Epithelial cell of proximal tubule (primary cell): Measurements from ENCODE around the gene ATP6V1B1. TPM values are rescaled to one million over a fixed set of nuclear protein-coding genes. Genes with fewer than 3 reads are reported as not detected.

ENCODE experiments used
- DNase-seq: peaks from one replicate; pipeline ENCODE4 v3.0.0-alpha.2; 2011; ENCODE audit warnings: low read depth
- H3K4me3 ChIP-seq: 2 replicates; pipeline ENCODE4 v1.5.1; 2011; ENCODE audit warnings: low read depth, mild to moderate bottlenecking, low read length
- total RNA-seq: library from RNA; depleted of rRNA; stranded (reverse); fragments of >200 nt; gene quantifications from 2 replicates; pipeline ENCODE4 v1.2.3, GENCODE V29; 2015
- TF ChIP-seq, protein P1 (sequence below): conservative IDR thresholded peaks from 2 replicates; pipeline ENCODE4 v1.5.1; 2012; ENCODE audit warnings: low read depth, mild to moderate bottlenecking, low read length

ATP6V1B1 gene
- total RNA-seq, 1 donor from 2014 or later: 0.81 TPM

DNA sequence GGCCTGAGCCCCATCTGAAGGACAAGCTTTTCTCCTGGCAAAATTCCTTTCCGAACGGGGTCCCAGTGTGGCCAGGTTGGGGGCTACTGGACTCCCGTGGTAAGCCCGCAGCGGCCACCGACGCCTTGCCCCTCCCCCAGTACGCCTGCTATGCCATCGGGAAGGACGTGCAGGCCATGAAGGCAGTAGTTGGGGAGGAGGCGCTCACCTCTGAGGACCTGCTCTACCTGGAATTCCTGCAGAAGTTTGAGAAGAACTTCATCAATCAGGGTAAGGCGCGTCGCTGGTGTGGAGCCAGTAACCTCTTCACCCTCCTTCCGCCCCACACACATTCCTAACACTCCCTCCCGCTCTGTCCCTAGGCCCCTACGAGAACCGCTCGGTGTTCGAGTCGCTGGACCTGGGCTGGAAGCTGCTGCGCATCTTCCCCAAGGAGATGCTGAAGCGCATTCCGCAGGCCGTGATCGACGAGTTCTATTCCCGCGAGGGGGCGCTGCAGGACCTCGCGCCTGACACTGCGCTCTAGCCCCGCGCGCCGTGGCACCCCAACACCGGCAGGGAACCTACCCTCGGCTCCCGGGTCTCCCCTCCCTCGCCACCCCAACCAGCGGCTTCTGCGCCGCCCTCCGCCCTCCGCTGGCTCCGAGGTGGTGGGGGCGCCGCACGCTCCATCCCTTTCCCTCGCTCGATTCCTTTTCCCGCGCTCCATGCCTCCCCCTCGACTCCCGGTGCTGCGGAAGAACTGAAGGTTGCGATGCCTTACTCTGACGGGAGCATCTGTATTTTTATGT is 29.1 kb downstream of the ATP6V1B1 start:
- H3K4me3 ChIP-seq: peak overlapping the region; percentile 44
- no peak for DNase-seq
- TF ChIP-seq, protein P1, sequence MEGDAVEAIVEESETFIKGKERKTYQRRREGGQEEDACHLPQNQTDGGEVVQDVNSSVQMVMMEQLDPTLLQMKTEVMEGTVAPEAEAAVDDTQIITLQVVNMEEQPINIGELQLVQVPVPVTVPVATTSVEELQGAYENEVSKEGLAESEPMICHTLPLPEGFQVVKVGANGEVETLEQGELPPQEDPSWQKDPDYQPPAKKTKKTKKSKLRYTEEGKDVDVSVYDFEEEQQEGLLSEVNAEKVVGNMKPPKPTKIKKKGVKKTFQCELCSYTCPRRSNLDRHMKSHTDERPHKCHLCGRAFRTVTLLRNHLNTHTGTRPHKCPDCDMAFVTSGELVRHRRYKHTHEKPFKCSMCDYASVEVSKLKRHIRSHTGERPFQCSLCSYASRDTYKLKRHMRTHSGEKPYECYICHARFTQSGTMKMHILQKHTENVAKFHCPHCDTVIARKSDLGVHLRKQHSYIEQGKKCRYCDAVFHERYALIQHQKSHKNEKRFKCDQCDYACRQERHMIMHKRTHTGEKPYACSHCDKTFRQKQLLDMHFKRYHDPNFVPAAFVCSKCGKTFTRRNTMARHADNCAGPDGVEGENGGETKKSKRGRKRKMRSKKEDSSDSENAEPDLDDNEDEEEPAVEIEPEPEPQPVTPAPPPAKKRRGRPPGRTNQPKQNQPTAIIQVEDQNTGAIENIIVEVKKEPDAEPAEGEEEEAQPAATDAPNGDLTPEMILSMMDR: peak; percentile 70

DNA sequence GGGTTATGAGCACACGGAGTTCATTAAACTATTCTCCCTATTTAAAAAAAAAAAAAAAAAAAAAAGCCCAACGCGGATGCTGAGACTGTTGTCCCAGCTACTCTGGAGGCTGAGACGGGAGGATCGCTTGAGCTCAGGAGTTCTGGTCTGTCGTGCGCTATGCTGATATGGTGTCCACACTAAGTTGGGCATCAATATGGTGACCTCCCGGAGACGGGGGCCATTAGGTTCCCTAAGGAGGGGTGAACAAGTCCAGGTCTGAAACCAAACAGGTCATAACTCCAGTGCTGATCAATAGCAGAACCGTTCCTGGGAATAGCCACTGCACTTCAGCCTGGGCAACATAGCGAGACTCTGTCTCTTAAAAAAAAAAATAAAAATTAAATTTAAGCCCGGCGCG is 29.8 kb downstream of the ATP6V1B1 start:
- no peak overlapping the region for H3K4me3 ChIP-seq
- DNase-seq: no peak
- TF ChIP-seq, protein P1: no peak

DNA sequence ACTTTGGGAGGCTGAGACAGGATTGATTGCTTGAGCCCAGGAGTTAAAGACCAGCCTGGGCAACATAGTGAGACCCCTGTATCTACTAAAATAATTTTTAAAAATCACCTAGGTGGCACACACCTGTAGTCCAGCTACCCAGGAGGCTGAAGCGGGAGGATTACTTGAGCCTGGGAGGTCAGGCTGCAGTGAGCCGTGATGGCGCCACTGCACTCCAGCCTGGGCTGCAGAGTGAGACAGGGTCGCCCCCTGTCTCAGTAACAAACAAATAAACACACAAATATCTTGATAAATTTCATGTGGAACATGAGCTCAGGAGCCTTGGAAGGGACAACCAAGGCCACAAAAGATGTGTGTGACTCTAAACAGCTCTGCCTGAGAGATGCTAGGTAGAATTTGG is 31.0 kb downstream of the ATP6V1B1 start:
- no peak for DNase-seq
- TF ChIP-seq, protein P1: no peak
- no peak overlapping the region for H3K4me3 ChIP-seq

DNA sequence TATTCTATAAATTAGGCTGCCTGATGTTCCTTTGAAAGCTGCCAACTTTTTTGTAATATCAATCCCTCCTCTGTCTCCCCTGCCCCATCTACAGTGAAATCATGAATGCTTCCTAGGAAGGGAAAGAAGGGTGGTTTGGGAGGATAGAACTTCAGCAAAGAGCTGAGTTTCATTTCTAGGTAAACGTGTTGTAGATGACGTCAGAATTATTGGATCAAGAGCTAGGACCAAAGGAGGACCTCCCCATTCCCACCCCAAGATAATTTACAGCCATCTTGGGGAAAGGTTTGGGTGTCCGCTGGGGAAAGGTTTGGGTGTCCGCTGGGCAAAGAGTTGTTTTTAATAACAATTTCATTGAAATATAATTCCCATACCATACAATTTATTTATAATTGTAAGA is 31.5 kb downstream of the ATP6V1B1 start:
- H3K4me3 ChIP-seq: no peak overlapping the region
- TF ChIP-seq, protein P1: no peak
- no peak for DNase-seq

DNA sequence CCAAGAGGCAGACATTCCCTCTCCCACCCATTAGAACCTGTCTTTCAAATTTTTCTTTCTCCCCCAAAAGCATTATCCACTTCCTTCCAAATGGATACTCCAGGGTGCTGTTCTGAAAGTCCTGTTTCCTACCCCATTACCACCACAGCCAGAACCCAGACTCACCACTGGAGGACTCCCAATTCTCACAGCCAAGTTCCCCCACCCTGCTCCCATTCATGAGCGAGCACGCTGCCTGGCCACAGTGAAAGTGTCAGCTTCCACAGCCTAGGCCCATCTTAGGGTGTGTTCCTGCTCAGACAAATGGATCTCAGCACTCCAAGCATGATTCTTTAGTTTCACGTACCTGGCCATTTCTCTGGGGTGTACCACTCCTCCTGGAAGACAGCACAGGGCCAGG is 38.9 kb downstream of the ATP6V1B1 start:
- TF ChIP-seq, protein P1: no peak
- no peak overlapping the region for H3K4me3 ChIP-seq
- no peak for DNase-seq

DNA sequence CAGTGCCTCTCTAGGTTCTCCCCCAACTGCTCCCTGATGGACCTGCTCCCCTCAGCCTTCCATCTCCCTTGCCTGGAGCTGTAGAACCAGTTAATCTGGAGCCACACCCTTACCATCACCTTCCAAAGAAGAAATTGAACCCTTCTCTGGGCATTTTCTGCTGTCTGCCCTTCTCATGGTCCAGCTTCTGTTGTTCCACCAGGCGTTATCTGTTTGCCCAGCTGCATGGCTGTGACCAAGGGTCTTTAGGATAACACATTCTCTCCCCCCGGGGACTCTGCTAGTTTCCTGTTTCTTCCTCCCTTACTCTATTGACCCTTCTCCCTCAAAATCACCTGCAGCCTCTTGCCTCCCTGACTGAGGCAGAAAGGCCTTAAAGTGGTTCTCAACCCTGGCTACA is 39.5 kb downstream of the ATP6V1B1 start:
- TF ChIP-seq, protein P1: no peak

More for the DNA sequence above, 39.5 kb downstream of the ATP6V1B1 start:
- no peak overlapping the region for H3K4me3 ChIP-seq
- no peak for DNase-seq
